Cerebellar nuclear complex (tissue), 1 donor: Measurements from ENCODE around the gene ENPP3.

ENCODE experiments used
- DNase-seq, 2 experiments: peaks; one replicate each; lab custom pipeline; 2025; lab: John Stamatoyannopoulos, UW

ENPP3 gene

GRCh38 chr6:131768964-131769363, 131.9 kb downstream of the ENPP3 start:
- DNase-seq, result no peak

- no peak for DNase-seq
Observed at GRCh38 chr6:131769385-131770141, 132.5 kb downstream of the ENPP3 start.

- no peak for DNase-seq
Observed at GRCh38 chr6:131770776-131771175, 133.7 kb downstream of the ENPP3 start.

- DNase-seq, result no peak
Observed at GRCh38 chr6:131773284-131773950, 136.3 kb downstream of the ENPP3 start.

- DNase-seq, result no peak
Observed at GRCh38 chr6:131775886-131776285, 138.8 kb downstream of the ENPP3 start.

GRCh38 chr6:131776985-131777384, 139.9 kb downstream of the ENPP3 start:
- no peak for DNase-seq

GRCh38 chr6:131778169-131778568, 141.1 kb downstream of the ENPP3 start:
- no peak for DNase-seq

GRCh38 chr6:131779304-131779703, 142.2 kb downstream of the ENPP3 start:
- no peak for DNase-seq

- no peak for DNase-seq
Observed at GRCh38 chr6:131780600-131780999, 143.5 kb downstream of the ENPP3 start.

- no peak for DNase-seq
Observed at GRCh38 chr6:131781687-131782086, 144.6 kb downstream of the ENPP3 start.

- no peak for DNase-seq
Observed at GRCh38 chr6:131782764-131783163, 145.7 kb downstream of the ENPP3 start.

- DNase-seq, result no peak
Observed at GRCh38 chr6:131784561-131784960, 147.5 kb downstream of the ENPP3 start.

GRCh38 chr6:131787079-131787478, 150.0 kb downstream of the ENPP3 start:
- no peak for DNase-seq

GRCh38 chr6:131787766-131788712, 150.9 kb downstream of the ENPP3 start:
- DNase-seq, result no peak

GRCh38 chr6:131789219-131789618, 152.1 kb downstream of the ENPP3 start:
- DNase-seq, result no peak

GRCh38 chr6:131791476-131791875, 154.4 kb downstream of the ENPP3 start:
- no peak for DNase-seq

- DNase-seq, result no peak
Observed at GRCh38 chr6:131792091-131792496, 155.0 kb downstream of the ENPP3 start.

- DNase-seq, result no peak
Observed at GRCh38 chr6:131795366-131795765, 158.3 kb downstream of the ENPP3 start.
